ENCODE data around the gene CROCC2. TPM values are rescaled to one million over a fixed set of nuclear protein-coding genes. Genes with fewer than 3 reads are reported as not detected.

CROCC2 gene
- total RNA-seq, 1 donor from 2014 or later = not detected

DNA sequence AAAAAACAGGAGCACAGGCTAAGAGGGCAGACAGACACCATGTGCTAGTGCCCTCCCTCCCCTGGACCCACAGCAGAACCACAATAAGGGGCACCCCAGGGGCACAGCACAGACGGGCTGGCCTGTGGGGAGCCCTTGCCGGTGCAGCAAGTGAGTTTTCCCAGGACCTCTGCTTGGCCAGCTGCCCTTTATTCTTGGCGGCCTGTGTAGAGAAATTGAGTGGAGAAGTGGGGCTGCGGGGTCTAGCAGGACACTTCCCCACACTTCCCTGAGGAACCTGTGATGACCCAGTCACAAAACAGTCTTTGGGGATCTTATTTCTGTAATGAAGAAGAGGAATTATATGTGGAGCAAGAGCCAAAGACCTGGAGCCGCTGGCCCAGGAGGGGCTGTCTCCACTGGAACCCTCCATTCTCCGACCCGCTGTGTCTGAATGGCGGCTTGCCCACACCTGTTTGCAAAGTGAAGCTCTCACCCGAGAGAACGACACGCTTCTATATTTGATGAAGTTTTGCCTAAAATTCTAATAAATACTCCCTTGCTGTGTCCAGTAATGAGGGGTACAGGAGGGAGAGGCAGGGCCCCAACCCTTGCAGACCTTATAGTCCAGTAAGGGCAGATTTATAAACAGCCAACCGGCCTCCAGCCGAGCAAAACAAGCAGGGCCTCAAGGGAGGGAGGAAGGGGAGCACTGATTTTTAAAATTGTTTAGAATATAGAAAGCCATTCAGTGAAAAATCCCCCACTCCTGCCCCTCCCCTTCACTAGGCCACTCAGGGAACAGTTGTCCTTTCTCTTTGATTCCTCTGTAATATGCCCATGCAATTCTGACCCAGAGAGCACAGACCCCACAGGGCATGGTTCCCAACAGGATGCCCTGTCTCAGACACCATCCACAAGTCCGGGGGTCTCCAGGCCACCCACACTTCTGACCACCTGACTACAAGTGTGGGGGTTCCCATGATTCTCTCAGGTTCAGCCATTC is 47.6 kb downstream of the CROCC2 start:
- no peaks in the 10 kb centered on the region for H3K27me3 ChIP-seq (ENCODE audit: low read depth)
- H3K4me1 ChIP-seq = peaks cover 29% of the 10 kb centered on the region
- no peak overlapping the region for H3K4me3 ChIP-seq
- DNase-seq = peak; percentile 7
- no peaks in the 10 kb centered on the region for H3K36me3 ChIP-seq
- TF ChIP-seq, protein P1, sequence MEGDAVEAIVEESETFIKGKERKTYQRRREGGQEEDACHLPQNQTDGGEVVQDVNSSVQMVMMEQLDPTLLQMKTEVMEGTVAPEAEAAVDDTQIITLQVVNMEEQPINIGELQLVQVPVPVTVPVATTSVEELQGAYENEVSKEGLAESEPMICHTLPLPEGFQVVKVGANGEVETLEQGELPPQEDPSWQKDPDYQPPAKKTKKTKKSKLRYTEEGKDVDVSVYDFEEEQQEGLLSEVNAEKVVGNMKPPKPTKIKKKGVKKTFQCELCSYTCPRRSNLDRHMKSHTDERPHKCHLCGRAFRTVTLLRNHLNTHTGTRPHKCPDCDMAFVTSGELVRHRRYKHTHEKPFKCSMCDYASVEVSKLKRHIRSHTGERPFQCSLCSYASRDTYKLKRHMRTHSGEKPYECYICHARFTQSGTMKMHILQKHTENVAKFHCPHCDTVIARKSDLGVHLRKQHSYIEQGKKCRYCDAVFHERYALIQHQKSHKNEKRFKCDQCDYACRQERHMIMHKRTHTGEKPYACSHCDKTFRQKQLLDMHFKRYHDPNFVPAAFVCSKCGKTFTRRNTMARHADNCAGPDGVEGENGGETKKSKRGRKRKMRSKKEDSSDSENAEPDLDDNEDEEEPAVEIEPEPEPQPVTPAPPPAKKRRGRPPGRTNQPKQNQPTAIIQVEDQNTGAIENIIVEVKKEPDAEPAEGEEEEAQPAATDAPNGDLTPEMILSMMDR (IDR thresholded peaks at IDR 0.05; ENCODE audit: borderline replicate concordance) = no peak
- intact Hi-C loops (cut with micrococcal nuclease) = no loop called here
- H3K9me3 ChIP-seq (replicated peaks) = no peaks in the 10 kb centered on the region
- H3K27ac ChIP-seq (replicated peaks) = no peak overlapping the region

DNA sequence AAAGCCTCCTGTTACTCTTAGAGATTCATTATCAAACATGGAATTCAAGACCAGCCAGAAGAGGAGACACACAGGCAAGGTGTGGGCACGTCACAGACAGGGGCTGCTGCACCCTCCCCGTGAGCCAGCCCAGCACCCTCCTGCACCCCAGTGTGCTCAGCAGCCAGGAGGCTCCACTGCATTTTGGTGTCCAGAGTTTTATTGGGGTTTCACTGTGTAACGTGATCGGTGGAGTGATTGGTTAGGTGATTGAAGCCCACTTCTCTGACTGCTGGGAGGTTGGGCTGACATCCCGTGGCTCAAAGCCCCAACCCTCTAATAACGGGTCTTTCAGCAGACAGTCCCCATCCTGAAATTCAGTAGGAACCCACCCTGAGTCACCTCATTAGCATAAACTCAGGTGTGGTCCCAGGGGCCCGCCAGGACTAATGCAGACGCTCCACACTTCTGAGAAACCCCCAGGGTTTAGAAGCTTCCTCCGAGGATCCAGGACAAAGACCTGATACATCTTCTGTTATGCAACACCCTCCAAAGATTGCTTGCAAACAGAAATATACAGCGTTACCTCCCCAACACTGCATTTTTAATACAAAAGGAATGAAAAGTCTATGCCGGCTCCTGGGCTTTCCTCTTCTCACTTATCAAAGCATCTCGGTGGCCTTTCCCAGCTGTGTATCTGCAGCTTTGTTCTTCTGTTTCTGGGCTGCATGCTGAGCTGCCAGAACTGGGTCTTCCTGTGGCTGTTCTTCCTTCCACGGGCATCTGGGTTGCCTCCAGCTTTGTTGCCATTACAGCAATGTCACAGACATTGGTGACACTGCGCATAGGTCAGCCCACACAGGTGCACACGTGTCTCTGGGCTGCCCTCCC is 48.5 kb downstream of the CROCC2 start:
- TF ChIP-seq, protein P1 (IDR thresholded peaks at IDR 0.05; ENCODE audit: borderline replicate concordance) = no peak
- intact Hi-C loops (cut with micrococcal nuclease) = no loop called here
- no peak for DNase-seq
- Histone ChIP-seq H3K4me1 (peaks cover 30% of the 10 kb centered on the region), H3K27ac (replicated peaks) (no peak overlapping the region), H3K4me3 (no peak overlapping the region), H3K9me3 (replicated peaks) (no peaks in the 10 kb centered on the region), H3K27me3 (ENCODE audit: low read depth) (no peaks in the 10 kb centered on the region), H3K36me3 (no peaks in the 10 kb centered on the region)

DNA sequence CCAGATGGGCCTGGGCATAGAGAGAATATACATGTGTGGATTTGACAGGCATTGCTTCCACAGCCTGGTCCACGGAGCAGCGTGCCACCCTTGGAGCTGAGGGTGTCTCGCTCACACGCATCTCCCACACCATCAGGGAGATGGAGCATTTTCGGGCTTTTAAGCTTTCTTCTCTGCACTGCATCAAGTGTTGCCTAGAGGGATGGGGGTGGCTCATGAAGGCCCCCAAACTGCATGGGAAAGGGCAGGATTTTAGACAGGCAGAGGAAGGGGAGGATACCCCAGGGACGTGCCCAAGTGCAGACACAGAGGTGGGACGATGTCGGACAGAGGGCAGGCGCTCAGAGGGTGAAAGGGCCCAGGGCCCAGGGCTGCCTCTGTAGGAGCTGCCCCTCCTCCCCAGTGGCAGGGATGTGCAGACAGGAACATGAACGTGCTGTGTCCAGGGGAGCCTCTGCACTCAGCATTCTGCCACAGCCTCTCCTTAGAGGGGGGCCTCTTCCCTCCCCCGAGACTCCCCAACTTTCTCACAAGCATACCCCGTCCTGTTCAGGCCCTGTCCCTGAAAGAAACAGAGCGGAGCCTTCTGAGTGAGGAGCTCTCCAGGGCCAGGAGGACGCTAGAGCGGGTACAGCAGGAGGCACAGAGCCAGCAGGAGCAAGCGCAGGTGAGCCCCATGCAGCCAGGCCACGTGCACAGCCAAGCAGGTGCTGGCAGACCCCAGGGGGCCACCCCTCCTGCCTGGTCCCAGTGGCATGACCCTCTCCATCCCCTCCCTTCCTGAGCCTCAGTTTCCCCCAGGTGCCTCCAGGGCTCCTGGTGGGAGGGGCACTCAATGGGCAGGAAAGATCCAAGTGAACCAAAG is 49.4 kb downstream of the CROCC2 start:
- DNase-seq = no peak
- H3K27me3 ChIP-seq (ENCODE audit: low read depth) = no peaks in the 10 kb centered on the region
- H3K27ac ChIP-seq (replicated peaks) = no peak overlapping the region
- no peak overlapping the region for H3K4me3 ChIP-seq
- H3K36me3 ChIP-seq = no peaks in the 10 kb centered on the region
- no peaks in the 10 kb centered on the region for H3K9me3 ChIP-seq (replicated peaks)
- TF ChIP-seq, protein P1 (IDR thresholded peaks at IDR 0.05; ENCODE audit: borderline replicate concordance) = no peak
- H3K4me1 ChIP-seq = peaks cover 39% of the 10 kb centered on the region
- intact Hi-C loops (cut with micrococcal nuclease) = no loop called here

DNA sequence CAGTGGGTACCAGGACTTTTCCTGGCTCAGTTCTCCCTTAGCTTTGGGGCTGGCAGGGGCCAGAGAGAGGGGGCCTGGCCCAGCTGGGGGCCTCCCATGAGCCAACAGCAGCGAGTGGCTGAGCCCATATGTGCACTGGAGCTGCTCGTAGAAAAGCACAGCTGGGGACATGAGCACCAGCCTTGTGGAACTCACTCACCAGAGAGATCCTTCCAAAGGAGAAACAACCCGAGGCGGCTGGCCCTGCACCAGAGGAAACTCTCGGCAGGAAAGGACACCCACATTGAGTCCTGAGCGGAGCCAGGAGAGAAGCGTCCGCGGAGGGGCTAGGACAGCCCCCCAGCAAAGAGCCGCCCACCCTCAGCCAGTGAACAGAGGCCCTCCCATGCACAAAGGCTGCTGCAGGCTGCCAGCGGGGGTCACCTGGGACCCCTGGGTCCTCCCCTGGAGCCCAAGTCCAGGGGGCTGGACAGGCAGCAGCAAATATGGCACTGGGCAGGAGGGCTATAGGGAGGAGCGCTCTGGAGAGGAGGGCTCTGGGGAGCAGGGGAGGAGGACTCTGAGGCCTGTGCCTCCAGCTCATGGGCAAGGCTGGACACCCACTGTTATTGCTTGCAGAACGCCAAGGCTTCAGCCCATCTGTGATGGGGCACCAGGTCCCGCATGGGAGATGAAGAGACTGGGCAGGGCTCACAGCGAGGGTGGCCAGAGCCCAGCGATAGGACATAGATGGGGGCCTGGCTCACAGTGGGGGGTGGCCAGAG is 50.2 kb downstream of the CROCC2 start:
- peak; percentile 5 for DNase-seq
- no peaks in the 10 kb centered on the region for H3K27me3 ChIP-seq (ENCODE audit: low read depth)
- no peaks in the 10 kb centered on the region for H3K9me3 ChIP-seq (replicated peaks)
- TF ChIP-seq, protein P1 (IDR thresholded peaks at IDR 0.05; ENCODE audit: borderline replicate concordance) = no peak
- H3K36me3 ChIP-seq = no peaks in the 10 kb centered on the region
- intact Hi-C loops (cut with micrococcal nuclease) = no loop called here
- H3K4me3 ChIP-seq = no peak overlapping the region
- H3K27ac ChIP-seq (replicated peaks) = no peak overlapping the region
- H3K4me1 ChIP-seq = peaks cover 47% of the 10 kb centered on the region
